PC-3 (cell line): ENCODE results near the gene ADGRG3. TPM values are rescaled to one million over a fixed set of nuclear protein-coding genes. Genes with fewer than 3 reads are reported as not detected.

Experiments
- ATAC-seq: fragments of 200-7000 bp; cut with Tn5 transposase; 2 replicates; pipeline ENCODE4 v1.9.1; 2020; ENCODE audit warnings: mild to moderate bottlenecking, moderate library complexity
- BruUV-seq: library from RNA; stranded (reverse); fragments of 400-500 nt; replicated peaks from 2 replicates; lab custom pipeline; 2021; lab: Mats Ljungman, UMichigan
- CTCF ChIA-PET: fragments of 300-600 bp; sonication (Branson Sonifier 250); formaldehyde crosslinking; loops from one replicate; lab custom pipeline; 2022; ENCODE audit warnings: antibody characterized with exemption; lab: Charles Lee
- POLR2A ChIA-PET: fragments of 300-600 bp; sonication (Branson Sonifier 250); formaldehyde crosslinking; loops from one replicate; lab custom pipeline; 2022; ENCODE audit warnings: antibody characterized with exemption; ENCODE audit not compliant: unreplicated experiment; lab: Charles Lee
- DNase-seq: peaks from one replicate; pipeline ENCODE4 v3.0.0-alpha.2; 2015
- H2AFZ ChIP-seq: fragments of 300-600 bp; sonication (generic); 2 replicates; pipeline ENCODE4 v1.6.0; 2016; ENCODE audit warnings: antibody characterized with exemption, low read length
- H3F3A ChIP-seq: fragments of 300-600 bp; sonication (generic); one replicate; pipeline ENCODE4 v1.6.0; 2017; ENCODE audit warnings: antibody characterized with exemption, low read length, control low read depth, mild to moderate bottlenecking; ENCODE audit not compliant: unreplicated experiment
- H3K27ac ChIP-seq: fragments of 300-600 bp; sonication (generic); 2 replicates; pipeline ENCODE4 v1.5.1; 2016; ENCODE audit warnings: mild to moderate bottlenecking, low read length
- H3K27me3 ChIP-seq: fragments of 300-600 bp; sonication (generic); 2 replicates; pipeline ENCODE4 v1.6.1; 2016; ENCODE audit warnings: low read length, mixed read lengths
- H3K36me3 ChIP-seq: fragments of 300-600 bp; sonication (generic); 2 replicates; pipeline ENCODE4 v1.6.1; 2016; ENCODE audit warnings: low read depth, mixed run types, low read length, mixed read lengths
- H3K4me1 ChIP-seq: fragments of 300-600 bp; sonication (generic); 2 replicates; pipeline ENCODE4 v1.5.1; 2016; ENCODE audit warnings: low read length; ENCODE audit not compliant: insufficient read depth
- H3K4me2 ChIP-seq: fragments of 300-600 bp; sonication (generic); 2 replicates; pipeline ENCODE4 v1.6.0; 2016; ENCODE audit warnings: low read length
- H3K4me3 ChIP-seq: fragments of 300-600 bp; sonication (generic); 2 replicates; pipeline ENCODE4 v1.5.1; 2016; ENCODE audit warnings: mild to moderate bottlenecking, low read length, mixed read lengths
- H3K79me2 ChIP-seq: fragments of 300-600 bp; sonication (generic); 2 replicates; pipeline ENCODE4 v1.6.1; 2017; ENCODE audit warnings: low read length, mixed read lengths
- H3K9ac ChIP-seq: fragments of 300-600 bp; sonication (generic); 2 replicates; pipeline ENCODE4 v1.6.0; 2016; ENCODE audit warnings: mild to moderate bottlenecking, low read length
- H3K9me2 ChIP-seq: fragments of 300-600 bp; sonication (generic); replicated peaks from 2 replicates; pipeline ENCODE4 v1.6.1; 2016; ENCODE audit warnings: mixed run types, low read length, mixed read lengths
- H3K9me3 ChIP-seq: fragments of 300-600 bp; sonication (generic); 2 replicates; pipeline ENCODE4 v1.6.1; 2016; ENCODE audit warnings: low read length, mixed read lengths
- H4K20me1 ChIP-seq: fragments of 300-600 bp; sonication (generic); 2 replicates; pipeline ENCODE4 v1.6.1; 2016; ENCODE audit warnings: low read length, mixed read lengths
- EZH2 ChIP-seq: fragments of 300-600 bp; sonication (generic); IDR thresholded peaks from one replicate; pipeline ENCODE4 v1.6.1; 2017; ENCODE audit warnings: antibody characterized with exemption, mild to moderate bottlenecking, low read length; ENCODE audit not compliant: unreplicated experiment
- EZH2phosphoT487 ChIP-seq: fragments of 300-600 bp; sonication (generic); IDR thresholded peaks from 2 replicates; pipeline ENCODE4 v1.6.1; 2018; ENCODE audit warnings: mild to moderate bottlenecking, antibody characterized with exemption, low read length, borderline replicate concordance
- intact Hi-C: fragments of 100-400 bp; cut with micrococcal nuclease; formaldehyde crosslinking; loops from 2 replicates; pipeline ENCODE4 v1.9.0; 2023
- total RNA-seq: library from RNA; depleted of rRNA; stranded (reverse); fragments of >200 nt; gene quantifications from 2 replicates; pipeline ENCODE4 v1.2.3, GENCODE V29; 2014
- TF ChIP-seq, protein P1 (sequence below): fragments of 300-600 bp; sonication (generic); conservative IDR thresholded peaks from 2 replicates; pipeline ENCODE4 v1.5.1; 2017; ENCODE audit warnings: antibody characterized with exemption, low read depth, mild to moderate bottlenecking, low read length

Gene ADGRG3
- total RNA-seq, 1 experiment from 2014 or later = not detected

DNA sequence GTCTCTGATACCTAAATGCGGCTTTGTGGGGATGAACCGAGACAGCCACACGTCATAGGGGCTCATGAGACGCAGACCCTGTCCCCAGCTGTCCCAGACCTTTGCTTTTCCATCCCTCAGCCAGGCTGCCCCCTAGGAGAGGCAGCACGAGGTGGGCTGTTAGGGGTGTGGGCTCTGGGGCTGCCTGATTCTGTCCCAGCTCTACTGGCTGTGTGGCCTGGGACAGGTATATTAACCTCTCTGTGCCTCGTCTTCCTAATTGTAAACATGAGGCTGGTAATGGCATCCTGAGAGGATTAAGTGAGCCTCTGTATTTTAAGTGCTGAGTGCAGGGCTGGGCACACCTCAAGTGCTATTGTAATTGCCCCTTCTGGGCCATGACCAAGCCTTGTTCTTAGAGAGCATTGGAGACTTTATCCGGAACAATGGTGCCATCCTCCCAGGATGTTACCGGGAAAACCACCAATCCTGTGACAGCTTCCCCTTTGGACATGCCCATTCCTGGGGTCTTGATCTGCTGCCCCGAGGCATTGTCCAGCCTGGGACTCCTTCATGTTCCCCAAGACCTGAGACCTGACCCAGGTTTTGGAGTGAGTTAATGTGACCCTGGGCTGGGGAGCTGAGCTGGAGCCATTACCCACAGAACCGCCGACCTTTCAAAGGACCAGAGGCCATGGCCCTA, 34.6 kb upstream of the ADGRG3 start:
- intact Hi-C loops = no loop called here
- no peaks in the 10 kb centered on the region for H3K27me3 ChIP-seq
- H3K9ac ChIP-seq = peak overlapping the region; percentile 17; the same call in 1 of the 2 replicates
- H3K4me3 ChIP-seq = no peak overlapping the region
- TF ChIP-seq EZH2 = no peak
- TF ChIP-seq EZH2phosphoT487 = no peak
- TF ChIP-seq, protein P1, sequence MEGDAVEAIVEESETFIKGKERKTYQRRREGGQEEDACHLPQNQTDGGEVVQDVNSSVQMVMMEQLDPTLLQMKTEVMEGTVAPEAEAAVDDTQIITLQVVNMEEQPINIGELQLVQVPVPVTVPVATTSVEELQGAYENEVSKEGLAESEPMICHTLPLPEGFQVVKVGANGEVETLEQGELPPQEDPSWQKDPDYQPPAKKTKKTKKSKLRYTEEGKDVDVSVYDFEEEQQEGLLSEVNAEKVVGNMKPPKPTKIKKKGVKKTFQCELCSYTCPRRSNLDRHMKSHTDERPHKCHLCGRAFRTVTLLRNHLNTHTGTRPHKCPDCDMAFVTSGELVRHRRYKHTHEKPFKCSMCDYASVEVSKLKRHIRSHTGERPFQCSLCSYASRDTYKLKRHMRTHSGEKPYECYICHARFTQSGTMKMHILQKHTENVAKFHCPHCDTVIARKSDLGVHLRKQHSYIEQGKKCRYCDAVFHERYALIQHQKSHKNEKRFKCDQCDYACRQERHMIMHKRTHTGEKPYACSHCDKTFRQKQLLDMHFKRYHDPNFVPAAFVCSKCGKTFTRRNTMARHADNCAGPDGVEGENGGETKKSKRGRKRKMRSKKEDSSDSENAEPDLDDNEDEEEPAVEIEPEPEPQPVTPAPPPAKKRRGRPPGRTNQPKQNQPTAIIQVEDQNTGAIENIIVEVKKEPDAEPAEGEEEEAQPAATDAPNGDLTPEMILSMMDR = no peak
- H3K4me1 ChIP-seq = peaks cover 46% of the 10 kb centered on the region
- ChIA-PET CTCF (no interaction called here), POLR2A (no interaction called here)
- no peaks in the 10 kb centered on the region for H3K9me3 ChIP-seq
- H4K20me1 ChIP-seq = no peaks in the 10 kb centered on the region
- no peaks in the 10 kb centered on the region; the same call in 1 of the 2 replicates for H3K36me3 ChIP-seq
- DNase-seq (no peak), ATAC-seq (no peak)
- no peaks in the 10 kb centered on the region for H3F3A ChIP-seq
- no TSS peak for BruUV-seq
- peaks cover 54% of the 10 kb centered on the region for H3K79me2 ChIP-seq
- H3K27ac ChIP-seq = peak overlapping the region; percentile 68
- no peaks in the 10 kb centered on the region for H3K9me2 ChIP-seq
- no peak overlapping the region for H2AFZ ChIP-seq
- peak overlapping the region; percentile 43 for H3K4me2 ChIP-seq

DNA sequence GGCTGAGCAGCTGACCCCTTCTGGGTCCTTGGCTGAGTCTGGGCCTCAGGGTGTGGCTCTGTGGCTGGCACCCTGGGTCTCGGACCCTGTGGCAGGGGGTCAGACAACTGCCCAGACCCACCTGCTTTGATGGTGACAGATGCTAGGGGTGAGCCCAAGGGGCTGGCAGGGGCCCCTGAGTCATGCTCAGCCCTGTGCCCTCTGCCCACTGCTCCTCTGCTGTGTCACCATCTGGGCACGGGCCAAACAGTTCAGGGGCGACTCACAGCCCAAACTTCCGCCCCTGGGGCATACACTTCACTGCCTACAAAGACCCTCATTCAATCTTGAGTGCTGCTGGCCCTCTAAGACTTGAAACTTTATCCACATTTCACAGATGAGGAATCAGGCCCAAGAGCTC, 33.9 kb upstream of the ADGRG3 start:
- H3K4me1 ChIP-seq = peaks cover 39% of the 10 kb centered on the region
- H3K4me3 ChIP-seq = no peak overlapping the region
- peak overlapping the region; percentile 68 for H3K27ac ChIP-seq
- POLR2A ChIA-PET = no interaction called here
- no peak overlapping the region for H2AFZ ChIP-seq
- peak overlapping the region; percentile 17; the same call in 1 of the 2 replicates for H3K9ac ChIP-seq
- no TSS peak for BruUV-seq
- TF ChIP-seq, protein P1 = no peak
- TF ChIP-seq EZH2phosphoT487 (no peak), EZH2 (no peak)
- no peaks in the 10 kb centered on the region; the same call in 1 of the 2 replicates for H3K36me3 ChIP-seq
- intact Hi-C loops = no loop called here
- H3K79me2 ChIP-seq = peaks cover 48% of the 10 kb centered on the region
- no peaks in the 10 kb centered on the region for H4K20me1 ChIP-seq
- H3K4me2 ChIP-seq = peak overlapping the region; percentile 43
- H3F3A ChIP-seq = no peaks in the 10 kb centered on the region
- H3K9me2 ChIP-seq = no peaks in the 10 kb centered on the region
- DNase-seq = peak; percentile 76
- no peaks in the 10 kb centered on the region for H3K27me3 ChIP-seq
- peak; percentile 71 for ATAC-seq
- no peaks in the 10 kb centered on the region for H3K9me3 ChIP-seq
- CTCF ChIA-PET = interaction anchor here (0.6 kb wide), 1 partner anchor 15 kb away, joined by 3 read pairs; no protein-coding TSS in a partner anchor
